GM10847 (cell line): ENCODE results near the gene RAB9A.

Source experiments
- POLR2A ChIP-seq: IDR thresholded peaks from 2 replicates; pipeline ENCODE4 v1.6.1; 2011; ENCODE audit not compliant: insufficient read length; ENCODE audit errors: extremely low read depth

The RAB9A gene

DNA sequence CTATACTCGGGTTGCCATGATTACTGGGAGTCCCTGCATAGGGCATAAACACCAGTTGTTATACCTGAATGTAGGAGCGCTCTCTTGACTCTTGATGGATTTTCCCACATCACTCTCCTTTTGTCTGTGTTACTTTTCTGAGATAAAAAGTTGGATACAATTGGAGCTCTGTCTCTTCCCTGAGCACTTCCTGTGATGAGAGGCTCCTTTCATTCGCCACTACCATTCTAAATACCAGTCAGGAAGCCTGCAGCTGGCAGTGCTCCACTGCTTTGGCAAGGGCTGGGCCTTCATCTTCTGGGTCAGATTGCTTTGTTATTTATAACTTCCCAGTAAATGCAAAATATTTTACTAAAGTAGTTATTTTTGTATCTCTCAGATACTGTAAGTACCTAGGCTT lies 22.1 kb upstream of the RAB9A start:
- no peak for TF ChIP-seq POLR2A

DNA sequence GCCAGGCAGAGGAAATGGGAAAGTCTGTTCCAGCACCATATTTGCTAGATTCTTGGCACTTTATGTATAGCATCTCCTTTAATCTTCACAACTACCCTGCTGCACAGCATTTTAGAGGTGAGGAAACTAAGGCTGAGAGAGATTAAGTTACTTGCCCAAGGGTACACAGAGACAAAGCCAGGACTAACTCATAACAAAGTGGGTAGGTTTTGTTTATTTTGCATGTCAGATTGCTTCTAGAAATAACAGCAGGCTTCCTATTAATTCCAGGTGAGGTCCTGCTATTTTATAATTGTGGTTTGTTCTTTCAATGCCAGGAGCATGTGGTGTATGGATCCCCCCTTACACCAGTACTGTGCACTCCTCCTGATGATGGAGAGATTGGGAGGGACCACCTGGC lies 21.0 kb upstream of the RAB9A start:
- TF ChIP-seq POLR2A: no peak

DNA sequence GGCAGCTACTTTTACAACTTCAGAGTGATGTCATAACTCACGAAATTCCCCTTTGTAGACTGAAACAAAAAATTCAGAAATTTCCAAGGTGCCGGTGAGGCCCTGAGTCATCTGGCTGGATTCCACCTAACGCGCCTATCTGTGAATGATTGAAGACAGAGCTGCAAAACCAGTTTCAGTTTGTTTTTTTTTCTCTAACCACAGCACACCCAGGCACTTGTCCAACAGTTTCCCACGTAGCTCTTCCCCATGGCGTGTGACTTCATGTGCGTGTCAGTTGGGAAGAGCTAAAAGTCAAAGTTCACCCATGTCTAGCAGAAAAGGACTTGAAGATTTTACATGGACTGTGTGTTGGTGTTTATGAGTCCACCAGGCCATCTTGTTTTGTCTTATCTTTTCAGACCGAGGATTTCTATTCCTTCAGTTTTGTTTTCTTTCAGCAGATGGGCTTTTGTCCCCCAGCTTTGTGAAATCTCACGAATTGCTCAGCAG lies 19.6 kb upstream of the RAB9A start:
- TF ChIP-seq POLR2A: no peak

DNA sequence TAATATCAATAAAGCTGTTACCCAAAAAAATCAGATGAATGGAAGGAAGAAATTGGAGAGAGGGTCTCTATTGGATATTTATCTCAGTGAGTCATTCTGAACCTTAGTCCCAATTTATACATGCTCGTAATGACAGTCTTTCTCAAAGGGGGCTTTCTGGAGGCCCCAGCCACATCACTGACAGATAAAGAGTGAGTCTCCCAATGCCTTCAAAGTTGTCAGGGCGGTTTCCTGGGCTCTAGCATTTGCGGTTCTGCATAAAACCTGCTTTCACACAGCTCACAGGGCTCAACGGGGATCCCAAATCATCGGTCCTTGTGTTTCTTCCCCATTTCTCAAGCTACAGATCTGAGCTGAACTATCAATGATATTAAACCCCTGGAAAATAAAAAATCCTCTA lies 18.7 kb upstream of the RAB9A start:
- no peak for TF ChIP-seq POLR2A

DNA sequence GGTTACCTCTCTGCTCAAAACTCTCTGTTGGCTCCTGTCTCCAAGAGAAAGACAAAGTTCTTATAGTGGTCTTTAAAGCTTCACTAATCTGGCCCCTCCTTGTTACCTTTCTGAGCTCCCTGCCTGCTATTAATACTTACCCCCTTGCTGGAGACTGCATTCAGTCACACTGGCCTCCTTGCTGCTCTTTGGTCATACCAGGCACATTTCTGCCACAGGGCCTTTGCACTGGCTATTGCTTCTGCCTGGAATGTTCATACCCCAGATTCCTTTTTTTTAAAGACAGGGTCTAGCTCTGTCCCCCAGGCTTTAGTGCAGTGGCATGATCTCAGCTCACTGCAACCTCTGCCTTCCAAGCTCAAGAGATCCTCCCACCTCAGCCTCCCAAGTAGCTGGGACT lies 15.9 kb upstream of the RAB9A start:
- no peak for TF ChIP-seq POLR2A

DNA sequence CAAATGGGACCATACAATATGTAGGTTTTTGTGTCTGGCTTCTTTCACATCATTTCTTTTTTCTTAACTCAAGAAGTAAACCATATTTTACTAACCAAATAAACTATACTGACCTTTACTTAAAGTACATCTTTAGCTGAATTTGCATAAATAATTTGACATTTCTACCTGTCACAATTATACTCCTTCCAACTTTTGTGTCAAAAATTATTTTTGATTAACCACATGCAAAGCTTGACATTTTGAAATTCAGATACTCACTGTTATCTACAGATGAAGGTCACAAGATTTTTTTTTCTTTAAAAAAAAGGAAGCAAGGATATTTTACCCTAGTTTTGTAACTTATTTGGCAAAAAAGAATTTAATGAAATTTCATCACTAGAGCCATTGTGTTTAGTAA lies 12.0 kb upstream of the RAB9A start:
- no peak for TF ChIP-seq POLR2A

DNA sequence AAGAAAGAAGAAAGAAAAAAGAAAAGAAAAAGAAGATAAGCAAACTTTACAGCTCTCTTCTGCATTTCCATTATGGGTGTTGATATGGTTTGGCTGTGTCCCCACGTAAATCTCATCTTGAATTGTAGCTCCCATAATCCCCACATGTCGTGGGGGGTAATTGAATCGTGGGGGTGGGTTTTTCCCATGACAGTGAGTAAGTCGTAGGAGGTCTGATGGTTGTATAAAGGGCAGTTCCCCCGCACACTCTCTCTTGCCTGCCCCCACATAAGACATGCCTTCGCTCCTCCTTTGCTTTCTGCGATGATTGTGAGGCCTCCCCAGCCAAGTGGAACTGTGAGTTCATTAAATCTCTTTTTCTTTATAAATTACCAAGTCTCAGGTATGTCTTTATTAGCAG lies 7.3 kb upstream of the RAB9A start:
- TF ChIP-seq POLR2A: no peak

DNA sequence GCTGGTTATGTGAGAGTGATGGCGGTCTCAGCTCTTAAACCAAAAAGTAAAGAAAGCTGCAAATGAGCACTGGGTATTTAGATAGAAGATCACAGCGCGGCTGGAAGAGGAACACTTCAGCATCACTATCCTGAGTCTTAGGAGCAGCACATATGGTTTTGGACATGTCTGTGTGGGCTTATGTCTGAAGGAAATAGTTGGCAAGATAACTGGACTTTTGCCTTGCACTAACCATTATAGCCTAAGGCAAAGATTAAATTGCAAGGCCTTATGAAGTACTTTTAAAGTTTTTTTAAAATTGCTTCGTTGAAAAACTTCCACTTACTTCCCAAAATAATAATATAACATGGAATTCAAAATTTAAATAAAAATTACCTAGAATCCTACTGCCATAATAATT lies 4.6 kb upstream of the RAB9A start:
- no peak for TF ChIP-seq POLR2A

DNA sequence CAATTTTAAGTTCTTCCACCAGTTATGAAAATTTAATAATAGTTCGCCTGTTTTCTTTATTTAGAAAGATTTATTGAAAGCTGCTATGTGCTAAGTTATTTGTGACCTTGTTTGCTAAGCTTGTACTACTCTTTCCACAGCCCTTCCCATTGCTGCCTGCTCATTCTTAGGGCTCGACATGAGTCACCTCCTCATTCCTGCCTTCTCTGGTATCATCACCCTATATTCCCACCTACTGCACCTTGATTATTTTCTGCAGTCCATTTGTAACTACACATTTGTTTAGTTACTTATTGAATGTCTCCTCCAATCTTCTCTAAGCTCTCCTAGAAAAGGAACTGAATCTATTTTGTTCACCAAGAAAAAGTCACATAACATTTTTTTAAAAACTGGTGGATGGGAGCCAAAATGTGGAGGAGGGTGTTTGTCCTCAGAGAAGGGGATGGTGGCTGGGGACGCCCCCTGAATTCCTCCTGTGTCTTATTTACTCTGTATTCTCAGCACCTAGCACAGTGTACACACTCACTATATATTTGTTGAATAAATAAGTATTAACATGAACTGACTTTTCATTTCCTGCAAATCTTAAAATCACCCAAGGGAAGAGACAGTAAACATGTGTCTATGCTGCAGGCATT lies 3.7 kb upstream of the RAB9A start:
- no peak for TF ChIP-seq POLR2A

DNA sequence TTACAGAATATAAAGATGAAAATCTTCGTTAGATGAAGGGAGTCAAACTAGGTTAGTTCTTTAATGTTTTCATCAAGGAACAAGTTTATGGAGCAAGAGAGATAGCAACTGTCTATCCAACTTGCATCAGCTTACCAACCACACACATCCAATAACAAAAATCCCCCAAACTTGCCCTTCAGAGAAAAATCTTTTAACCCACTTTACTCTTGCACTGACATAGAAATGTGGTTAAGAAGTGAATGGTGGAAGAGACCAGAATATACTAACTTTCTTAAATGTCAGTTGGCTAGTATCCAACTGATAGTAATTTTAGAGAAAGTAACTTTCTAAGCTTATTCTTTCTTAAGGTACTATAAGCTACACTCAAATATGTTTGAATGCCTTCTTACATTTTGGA lies 1.7 kb upstream of the RAB9A start:
- no peak for TF ChIP-seq POLR2A

DNA sequence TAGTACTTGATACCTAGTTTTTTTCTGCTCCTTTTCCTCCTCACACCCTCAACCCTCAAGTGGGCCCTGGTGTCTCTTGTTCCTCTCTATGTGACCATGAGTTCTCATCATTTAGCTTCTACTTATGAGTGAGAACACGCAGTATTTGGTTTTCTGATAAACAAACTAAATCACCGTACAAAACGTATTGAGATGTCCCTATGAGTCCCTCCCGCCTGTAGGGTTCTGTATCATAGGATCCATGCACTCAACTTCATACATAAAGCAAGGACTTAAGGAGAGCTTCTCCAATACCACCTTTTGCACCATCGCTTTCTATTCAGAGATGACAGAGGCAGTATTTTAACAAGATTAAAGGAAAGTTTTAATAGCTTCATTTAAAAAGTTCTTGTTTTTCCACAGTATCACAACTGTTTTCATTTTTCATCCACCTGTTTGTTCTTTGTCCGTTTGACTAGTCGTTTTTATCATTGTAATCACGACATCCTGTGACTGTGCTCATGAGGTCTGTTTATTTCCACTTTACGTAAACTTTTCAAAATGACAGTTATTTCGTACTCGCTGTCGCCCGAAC lies 457 bp upstream of the RAB9A start:
- no peak for TF ChIP-seq POLR2A

DNA sequence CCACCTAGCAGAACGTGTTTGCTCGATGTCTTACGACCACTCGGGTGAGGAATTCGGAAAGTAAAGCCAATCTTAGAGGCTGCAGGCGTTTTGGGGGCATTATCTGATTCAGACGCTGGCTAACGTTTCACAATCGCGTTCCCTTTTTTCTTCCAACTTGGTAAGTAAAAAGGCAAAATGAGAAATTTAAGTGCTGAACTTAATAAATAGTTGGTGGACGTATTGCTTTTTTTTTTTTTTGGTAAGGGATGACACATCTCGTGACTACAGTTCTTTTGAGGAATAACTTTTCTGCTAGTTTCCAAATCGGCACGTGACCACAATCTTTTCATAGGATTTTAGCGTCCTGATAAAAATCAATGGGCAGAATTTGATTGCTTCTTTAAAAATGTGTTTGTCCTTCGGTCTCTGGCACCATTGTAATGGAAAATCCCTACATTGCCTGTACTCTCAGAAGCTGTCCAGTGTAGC lies 848 bp downstream of the RAB9A start:
- no peak for TF ChIP-seq POLR2A

DNA sequence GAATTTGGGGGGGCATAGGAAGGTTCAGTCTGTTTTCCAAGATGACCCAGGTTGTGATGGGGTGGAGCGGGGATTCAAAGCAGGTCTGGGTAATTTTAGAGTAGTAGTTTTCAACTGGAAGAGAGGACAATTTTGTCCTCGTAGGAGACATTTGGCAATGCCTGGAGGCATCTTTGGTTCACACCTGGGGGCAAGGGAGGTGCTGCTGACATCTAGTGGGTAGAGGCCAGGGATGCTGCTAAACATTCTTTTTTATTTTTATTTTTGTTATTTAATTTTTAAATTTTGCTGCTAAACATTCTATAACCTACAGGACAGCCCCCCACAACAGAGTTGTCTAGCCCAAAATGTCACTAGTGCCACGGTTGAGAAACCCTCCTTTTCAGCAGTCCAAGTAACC lies 1.9 kb downstream of the RAB9A start:
- TF ChIP-seq POLR2A: no peak

DNA sequence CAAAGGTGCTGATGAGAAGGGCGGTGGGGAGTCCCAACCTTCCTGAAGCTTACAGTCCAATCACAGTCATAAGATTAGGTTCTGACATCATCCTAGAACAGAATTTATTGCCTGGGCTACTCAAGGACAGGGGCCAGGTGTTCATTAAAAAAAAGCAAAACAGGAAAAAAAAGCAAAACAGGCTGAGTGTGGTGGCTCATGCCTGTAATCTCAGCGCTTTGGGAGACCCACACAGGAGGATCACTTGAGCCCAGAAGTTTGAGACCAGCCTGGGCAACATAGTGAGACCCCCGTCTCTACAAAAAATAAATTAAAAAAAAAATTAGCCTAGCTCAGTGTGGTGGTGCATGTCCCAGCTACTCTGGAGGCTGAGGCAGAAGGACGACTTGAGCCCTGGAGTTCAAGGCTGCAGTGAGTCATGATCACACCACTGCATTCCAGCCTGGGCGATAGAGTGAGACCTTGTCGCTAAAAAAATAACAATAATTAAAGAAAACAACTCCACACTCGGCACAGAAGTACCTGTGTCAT lies 3.0 kb downstream of the RAB9A start:
- TF ChIP-seq POLR2A: no peak

DNA sequence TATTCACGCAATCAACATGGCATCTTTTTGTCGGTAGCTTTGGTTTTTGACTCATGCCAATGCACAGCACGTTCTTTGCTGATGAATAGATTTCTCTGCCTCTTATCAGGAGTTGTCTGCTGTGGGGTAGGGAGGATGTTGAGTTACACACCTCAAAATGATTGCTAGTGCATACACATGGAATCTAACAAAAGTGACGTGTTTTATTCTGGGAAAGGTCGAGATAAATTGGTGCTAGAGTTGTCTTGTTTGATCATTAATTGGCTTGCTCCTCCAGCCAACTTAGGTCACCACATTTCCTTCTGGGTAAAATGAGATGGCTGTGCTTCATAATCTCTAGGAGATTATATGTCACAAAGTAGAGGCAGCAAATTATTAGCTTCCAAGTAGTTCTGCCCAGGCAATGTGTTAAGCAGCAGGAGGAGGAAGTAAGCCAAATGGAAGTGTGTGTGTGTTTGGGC lies 3.9 kb downstream of the RAB9A start:
- TF ChIP-seq POLR2A: no peak

DNA sequence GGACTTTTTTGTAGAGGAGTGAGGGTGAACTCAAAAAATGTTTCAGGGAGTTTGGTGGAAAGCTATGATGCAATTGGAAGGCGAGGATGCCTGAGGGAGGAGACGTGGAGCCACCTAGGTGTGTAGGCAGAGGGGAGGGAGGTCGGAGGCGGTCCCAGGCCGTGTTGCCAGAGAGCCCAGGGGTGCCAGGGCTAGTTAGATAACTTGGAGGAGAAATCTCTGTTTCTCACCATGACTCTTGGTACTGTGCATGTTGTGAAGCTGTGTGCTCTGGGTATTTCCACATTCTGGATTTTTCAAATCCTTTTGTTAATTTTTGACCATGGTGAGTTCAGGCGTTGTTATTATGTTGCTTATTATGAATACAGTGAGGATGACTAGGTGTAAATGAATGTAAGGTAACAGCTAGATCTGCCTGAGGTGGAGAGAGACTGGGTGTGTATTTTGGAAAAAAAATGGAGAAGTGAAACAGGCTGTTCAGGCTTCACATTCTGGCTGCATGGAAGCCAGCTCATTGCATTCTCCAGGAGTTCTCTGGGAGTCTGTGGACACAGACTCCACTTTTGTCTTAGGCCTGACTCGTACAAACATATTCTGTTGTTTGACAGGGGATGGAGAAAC lies 4.5 kb downstream of the RAB9A start:
- no peak for TF ChIP-seq POLR2A
